HCT116 (cell line): ENCODE measurements around the gene LSM6. TPM values are rescaled to one million over a fixed set of nuclear protein-coding genes. Genes with fewer than 3 reads are reported as not detected.

ENCODE experiments used
- ATAC-seq: fragments of 200-7000 bp; cut with Tn5 transposase; 2 replicates; pipeline ENCODE4 v1.9.1; 2020; ENCODE audit warnings: mild to moderate bottlenecking, moderate library complexity
- BruUV-seq: library from RNA; stranded (reverse); fragments of 400-500 nt; replicated peaks from 2 replicates; lab custom pipeline; 2021; lab: Mats Ljungman, UMichigan
- CTCF ChIA-PET: fragments of 300-600 bp; sonication (Branson Sonifier 250); formaldehyde crosslinking; loops from one replicate; lab custom pipeline; 2021; ENCODE audit warnings: antibody characterized with exemption; lab: Charles Lee
- POLR2A ChIA-PET: fragments of 300-600, 350-600 bp; sonication (Branson Sonifier 250); formaldehyde crosslinking; loops from one replicate; lab custom pipeline; 2021; ENCODE audit warnings: antibody characterized with exemption; lab: Charles Lee
- RAD21 ChIA-PET, 2 experiments: fragments of 300-600 bp; sonication (Branson Sonifier 250); formaldehyde crosslinking; loops; one replicate each; lab custom pipeline; 2023; ENCODE audit warnings: low total read pairs in 2 of 2; ENCODE audit not compliant: uncharacterized antibody in 2 of 2, unreplicated experiment in 2 of 2, low non-redundant PET in 1 of 2; lab: Charles Lee
- DNase-seq: peaks from one replicate; pipeline ENCODE4 v3.0.0-alpha.2; 2010; ENCODE audit warnings: low read depth, low spot score
- H2AFZ ChIP-seq: fragments of 200-600 bp; shearing (Covaris generic), sonication (generic); 2 replicates; pipeline ENCODE4 v1.6.1; 2017; ENCODE audit warnings: low read depth, mixed run types, mixed read lengths, antibody characterized with exemption, low read length; ENCODE audit not compliant: poor library complexity, severe bottlenecking
- H3K27ac ChIP-seq: 2 replicates; pipeline ENCODE4 v1.5.1; 2012; ENCODE audit warnings: low read depth, low read length
- H3K27me3 ChIP-seq: fragments of 200-600 bp; sonication (generic); 2 replicates; pipeline ENCODE4 v1.6.1; 2016; ENCODE audit warnings: mixed run types, low read length, mixed read lengths; ENCODE audit not compliant: insufficient read depth
- H3K36me3 ChIP-seq, 2 experiments: fragments of 200-500 bp in 1 of 2; fragments of 200-600 bp in 1 of 2; sonication (Bioruptor generic) in 1 of 2; sonication (generic) in 1 of 2; 2 replicates each; pipeline versions ENCODE4 v1.5.1 to v1.6.1; 2014 to 2016; ENCODE audit warnings: low read length in 2 of 2, inconsistent platforms in 1 of 2, mixed read lengths in 1 of 2, mixed run types in 1 of 2; ENCODE audit not compliant: insufficient read depth in 2 of 2, control insufficient read depth in 1 of 2
- H3K4me1 ChIP-seq, 2 experiments: fragments of 200-600 bp in 1 of 2; sonication (generic) in 1 of 2; 2 replicates each; pipeline versions ENCODE4 v1.5.1 to v1.6.1; 2012 to 2017; ENCODE audit warnings: low read length in 2 of 2, inconsistent platforms in 1 of 2, mild to moderate bottlenecking in 1 of 2, mixed read lengths in 1 of 2, mixed run types in 1 of 2, moderate library complexity in 1 of 2; ENCODE audit not compliant: insufficient read depth in 2 of 2, control insufficient read depth in 1 of 2
- H3K4me2 ChIP-seq: fragments of 200-600 bp; sonication (generic); 2 replicates; pipeline ENCODE4 v1.6.1; 2017; ENCODE audit warnings: mixed run types, low read length, mixed read lengths
- H3K4me3 ChIP-seq, 2 experiments: fragments of 200-600 bp in 1 of 2; sonication (generic) in 1 of 2; replicated peaks in 1 of 2; 2 replicates each; pipeline ENCODE4 v1.5.1; 2011 to 2016; ENCODE audit warnings: low read length in 2 of 2, control low read depth in 1 of 2, low read depth in 1 of 2, mild to moderate bottlenecking in 1 of 2, mixed read lengths in 1 of 2, mixed run types in 1 of 2
- H3K79me2 ChIP-seq: fragments of 200-600 bp; sonication (generic); 2 replicates; pipeline ENCODE4 v1.6.1; 2017; ENCODE audit warnings: mild to moderate bottlenecking, mixed run types, low read length, moderate library complexity, mixed read lengths; ENCODE audit not compliant: insufficient read depth
- H3K9ac ChIP-seq: fragments of 200-600 bp; sonication (generic); 2 replicates; pipeline ENCODE4 v1.6.1; 2016; ENCODE audit warnings: low read length, mixed read lengths
- H3K9me2 ChIP-seq: fragments of 200-600 bp; sonication (generic), shearing (Covaris generic); 2 replicates; pipeline ENCODE4 v1.6.1; 2017; ENCODE audit warnings: mixed run types, mild to moderate bottlenecking, moderate library complexity; ENCODE audit not compliant: insufficient read depth
- H3K9me3 ChIP-seq, 2 experiments: fragments of 200-500 bp in 1 of 2; fragments of 200-600 bp in 1 of 2; sonication (Bioruptor generic) in 1 of 2; sonication (generic) in 1 of 2; 2 replicates each; pipeline ENCODE4 v1.6.1; 2014 to 2017; ENCODE audit warnings: low read length in 2 of 2, mixed read lengths in 2 of 2, inconsistent platforms in 1 of 2, low read depth in 1 of 2, mild to moderate bottlenecking in 1 of 2, mixed run types in 1 of 2, moderate library complexity in 1 of 2; ENCODE audit not compliant: control insufficient read depth in 1 of 2, insufficient read depth in 1 of 2
- H4K20me1 ChIP-seq: fragments of 200-600 bp; sonication (generic), shearing (Covaris generic); 2 replicates; pipeline ENCODE4 v1.6.1; 2017; ENCODE audit warnings: mixed run types, mild to moderate bottlenecking, moderate library complexity; ENCODE audit not compliant: insufficient read depth
- CBX3 ChIP-seq: IDR thresholded peaks from 2 replicates; pipeline ENCODE4 v1.6.1; 2012; ENCODE audit warnings: low read depth
- CEBPB ChIP-seq: IDR thresholded peaks from 2 replicates; pipeline ENCODE4 v1.6.1; 2012; ENCODE audit warnings: low read depth
- ELF1 ChIP-seq: IDR thresholded peaks from 2 replicates; pipeline ENCODE4 v1.6.1; 2012; ENCODE audit warnings: low read depth, borderline replicate concordance
- EZH2 ChIP-seq: fragments of 200-600 bp; sonication (generic); IDR thresholded peaks from 2 replicates; pipeline ENCODE4 v1.6.1; 2017; ENCODE audit warnings: antibody characterized with exemption, mixed run types
- EZH2phosphoT487 ChIP-seq: fragments of 200-600 bp; IDR thresholded peaks from 2 replicates; pipeline ENCODE4 v1.6.1; 2018; ENCODE audit warnings: antibody characterized with exemption, borderline replicate concordance
- FOSL1 ChIP-seq: IDR thresholded peaks from 2 replicates; pipeline ENCODE4 v1.6.1; 2012; ENCODE audit warnings: low read depth
- JUND ChIP-seq: IDR thresholded peaks from 2 replicates; pipeline ENCODE4 v1.6.1; 2012
- POLR2A ChIP-seq: IDR thresholded peaks from 2 replicates; pipeline ENCODE4 v1.7.0; 2011; ENCODE audit warnings: borderline replicate concordance; ENCODE audit not compliant: insufficient read depth, insufficient read length; ENCODE audit errors: extremely low read depth
- POLR2AphosphoS5 ChIP-seq: IDR thresholded peaks from 2 replicates; pipeline ENCODE4 v1.6.1; 2011; ENCODE audit warnings: mild to moderate bottlenecking, low read depth, low read length, moderate library complexity
- REST ChIP-seq: IDR thresholded peaks from 2 replicates; pipeline ENCODE4 v1.6.1; 2012; ENCODE audit warnings: low read depth
- SIN3A ChIP-seq: IDR thresholded peaks from 2 replicates; pipeline ENCODE4 v1.6.1; 2012; ENCODE audit warnings: low read depth
- SP1 ChIP-seq: IDR thresholded peaks from 2 replicates; pipeline ENCODE4 v1.6.1; 2012; ENCODE audit warnings: low read depth
- SRF ChIP-seq: IDR thresholded peaks from 2 replicates; pipeline ENCODE4 v1.6.1; 2012; ENCODE audit warnings: low read depth
- TCF7L2 ChIP-seq: IDR thresholded peaks from 2 replicates; pipeline ENCODE4 v1.7.0; 2011; ENCODE audit warnings: borderline replicate concordance, inconsistent platforms; ENCODE audit not compliant: insufficient read depth, insufficient read length; ENCODE audit errors: extremely low read depth
- YY1 ChIP-seq: IDR thresholded peaks from 2 replicates; pipeline ENCODE4 v1.6.1; 2011; ENCODE audit warnings: low read length, low read depth, moderate library complexity, mild to moderate bottlenecking; ENCODE audit not compliant: insufficient replicate concordance; ENCODE audit errors: extremely low read depth
- intact Hi-C: fragments of 100-400 bp; cut with micrococcal nuclease; formaldehyde crosslinking; loops from 2 replicates; pipeline ENCODE4 v1.10.0; 2022
- total RNA-seq: library from RNA; stranded (reverse); gene quantifications from one replicate; pipeline ENCODE4 v1.2.1, GENCODE V29; 2021; ENCODE audit not compliant: unreplicated experiment
- TF ChIP-seq, protein P1 (sequence below), 3 experiments: fragments of 200-600 bp in 1 of 3; sonication (generic) in 1 of 3; IDR thresholded peaks in 2 of 3; conservative IDR thresholded peaks in 1 of 3; 2 replicates each; pipeline ENCODE4 v1.5.1; 2012 to 2017; ENCODE audit warnings: low read depth in 2 of 3, low read length in 2 of 3, antibody characterized with exemption in 1 of 3, borderline replicate concordance in 1 of 3, control low read depth in 1 of 3, mild to moderate bottlenecking in 1 of 3, mixed read lengths in 1 of 3, mixed run types in 1 of 3, moderate library complexity in 1 of 3; ENCODE audit not compliant: insufficient read depth in 1 of 3
- TF ChIP-seq, protein P2 (sequence below): IDR thresholded peaks from 2 replicates; pipeline ENCODE4 v1.6.1; 2012
- TF ChIP-seq, protein P3 (sequence below): IDR thresholded peaks from 2 replicates; pipeline ENCODE4 v1.6.1; 2012

The LSM6 gene
- total RNA-seq, 1 experiment from 2014 or later: 57.4 TPM

GRCh38 chr4:146135941-146136340 is 39.6 kb upstream of the LSM6 start (continued):
- TF ChIP-seq, protein P1, sequence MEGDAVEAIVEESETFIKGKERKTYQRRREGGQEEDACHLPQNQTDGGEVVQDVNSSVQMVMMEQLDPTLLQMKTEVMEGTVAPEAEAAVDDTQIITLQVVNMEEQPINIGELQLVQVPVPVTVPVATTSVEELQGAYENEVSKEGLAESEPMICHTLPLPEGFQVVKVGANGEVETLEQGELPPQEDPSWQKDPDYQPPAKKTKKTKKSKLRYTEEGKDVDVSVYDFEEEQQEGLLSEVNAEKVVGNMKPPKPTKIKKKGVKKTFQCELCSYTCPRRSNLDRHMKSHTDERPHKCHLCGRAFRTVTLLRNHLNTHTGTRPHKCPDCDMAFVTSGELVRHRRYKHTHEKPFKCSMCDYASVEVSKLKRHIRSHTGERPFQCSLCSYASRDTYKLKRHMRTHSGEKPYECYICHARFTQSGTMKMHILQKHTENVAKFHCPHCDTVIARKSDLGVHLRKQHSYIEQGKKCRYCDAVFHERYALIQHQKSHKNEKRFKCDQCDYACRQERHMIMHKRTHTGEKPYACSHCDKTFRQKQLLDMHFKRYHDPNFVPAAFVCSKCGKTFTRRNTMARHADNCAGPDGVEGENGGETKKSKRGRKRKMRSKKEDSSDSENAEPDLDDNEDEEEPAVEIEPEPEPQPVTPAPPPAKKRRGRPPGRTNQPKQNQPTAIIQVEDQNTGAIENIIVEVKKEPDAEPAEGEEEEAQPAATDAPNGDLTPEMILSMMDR (IDR thresholded peaks at IDR 0.05 in 2 of 3, conservative IDR thresholded peaks at IDR 0.05 in 1 of 3; ENCODE audit: borderline replicate concordance in 1 of 3, insufficient read depth in 1 of 3, low read depth in 2 of 3, low read length in 2 of 3): no peak
- TF ChIP-seq CEBPB (no peak), POLR2AphosphoS5 (no peak), SRF (no peak), SP1 (no peak), FOSL1 (no peak), EZH2 (no peak), CBX3 (no peak), ELF1 (no peak), EZH2phosphoT487 (no peak)

GRCh38 chr4:146142768-146143167 is 32.8 kb upstream of the LSM6 start:
- Histone ChIP-seq H3K9me3 (no peaks in the 10 kb centered on the region), H3K4me1 (no peaks in the 10 kb centered on the region), H2AFZ (no peak overlapping the region), H4K20me1 (no peaks in the 10 kb centered on the region), H3K9ac (no peak overlapping the region), H3K79me2 (no peaks in the 10 kb centered on the region), H3K36me3 (no peaks in the 10 kb centered on the region), H3K4me3 (no peak overlapping the region), H3K4me2 (no peak overlapping the region), H3K27me3 (no peaks in the 10 kb centered on the region), H3K27ac (no peak overlapping the region), H3K9me2 (no peaks in the 10 kb centered on the region)
- BruUV-seq: no TSS peak
- ChIA-PET POLR2A (no interaction called here), RAD21 (no interaction called here), CTCF (no interaction called here)
- intact Hi-C loops: no loop called here
- no peak for ATAC-seq
- DNase-seq: no peak
- TF ChIP-seq, protein P2, sequence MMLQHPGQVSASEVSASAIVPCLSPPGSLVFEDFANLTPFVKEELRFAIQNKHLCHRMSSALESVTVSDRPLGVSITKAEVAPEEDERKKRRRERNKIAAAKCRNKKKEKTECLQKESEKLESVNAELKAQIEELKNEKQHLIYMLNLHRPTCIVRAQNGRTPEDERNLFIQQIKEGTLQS: no peak
- no peak for TF ChIP-seq JUND
- TF ChIP-seq ELF1: no peak
- no peak for TF ChIP-seq SRF
- TF ChIP-seq EZH2: no peak
- no peak for TF ChIP-seq YY1
- TF ChIP-seq TCF7L2: no peak
- no peak for TF ChIP-seq REST
- TF ChIP-seq, protein P3, sequence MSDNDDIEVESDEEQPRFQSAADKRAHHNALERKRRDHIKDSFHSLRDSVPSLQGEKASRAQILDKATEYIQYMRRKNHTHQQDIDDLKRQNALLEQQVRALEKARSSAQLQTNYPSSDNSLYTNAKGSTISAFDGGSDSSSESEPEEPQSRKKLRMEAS: no peak
- TF ChIP-seq POLR2AphosphoS5: no peak
- no peak for TF ChIP-seq SIN3A
- no peak for TF ChIP-seq POLR2A
- TF ChIP-seq, protein P1 (IDR thresholded peaks at IDR 0.05 in 2 of 3, conservative IDR thresholded peaks at IDR 0.05 in 1 of 3; ENCODE audit: borderline replicate concordance in 1 of 3, insufficient read depth in 1 of 3, low read depth in 2 of 3, low read length in 2 of 3): no peak
